Mucosa of descending colon (tissue), 3 donors: ENCODE data around the gene ADAM12. TPM values are rescaled to one million over a fixed set of nuclear protein-coding genes. Genes with fewer than 3 reads are reported as not detected.

Experiments
- ATAC-seq: fragments of 200-7000 bp; cut with Tn5 transposase; one replicate; pipeline ENCODE4 v1.9.1; 2020; ENCODE audit warnings: mild to moderate bottlenecking, moderate library complexity
- DNase-seq, 3 donors: peaks; one replicate each; pipeline ENCODE4 v3.0.0-alpha.2; 2020
- H3K36me3 ChIP-seq: fragments of 200-600 bp; one replicate; pipeline ENCODE4 v1.8.0; 2021; ENCODE audit warnings: low read depth, mild to moderate bottlenecking
- H3K4me1 ChIP-seq: fragments of 200-600 bp; one replicate; pipeline ENCODE4 v1.8.0; 2021; ENCODE audit warnings: low read depth, mild to moderate bottlenecking
- H3K4me3 ChIP-seq: fragments of 200-600 bp; one replicate; pipeline ENCODE4 v1.8.0; 2021; ENCODE audit warnings: mild to moderate bottlenecking
- H3K9me3 ChIP-seq: fragments of 200-600 bp; one replicate; pipeline ENCODE4 v1.8.0; 2021; ENCODE audit warnings: mild to moderate bottlenecking
- CTCF ChIP-seq: fragments of 200-600 bp; IDR thresholded peaks from one replicate; pipeline ENCODE4 v1.8.0; 2022; ENCODE audit warnings: antibody characterized with exemption, mild to moderate bottlenecking
- intact Hi-C, 2 donors: fragments of 100-400 bp; cut with DNase I in 1 of 2; cut with micrococcal nuclease in 1 of 2; formaldehyde crosslinking; loops; one replicate each; pipeline versions ENCODE4 v1.11.0 to v1.11.1; 2022; cut with DNase I, micrococcal nuclease
- total RNA-seq, 3 donors: library from RNA; stranded (reverse); fragmentation: NEBNext Ultra II Directional in 2 of 3; extraction: Animal tissue kit (Norgen Biotek cat#: 25700) in 2 of 3; gene quantifications; one replicate each; pipeline versions ENCODE4 v1.2.1 to v1.2.4, GENCODE V29; 2021 to 2023
- donor health status: DM: no; HTN: no; CAD: no; lungs with moderate emphysema.
- donor health status: DM: no; HTN: no; CAD: no.
- donor health status: DM: no; HTN: yes; CAD: no.

The ADAM12 gene
- total RNA-seq, 3 donors from 2014 or later: 0.20 to 0.89 (median 0.66) TPM

- TF ChIP-seq CTCF: no peak
- DNase-seq: no peak
- no peak for ATAC-seq
- intact Hi-C loops: no loop called here
- Histone ChIP-seq H3K9me3 (no peaks in the 10 kb centered on the region), H3K4me1 (no peaks in the 10 kb centered on the region), H3K4me3 (no peak overlapping the region), H3K36me3 (no peaks in the 10 kb centered on the region)
Measured at GRCh38 chr10:126171555-126171954, 216.7 kb downstream of the ADAM12 start.

- Histone ChIP-seq H3K9me3 (no peaks in the 10 kb centered on the region), H3K36me3 (no peaks in the 10 kb centered on the region), H3K4me3 (no peak overlapping the region), H3K4me1 (no peaks in the 10 kb centered on the region)
- ATAC-seq: no peak
- no peak for TF ChIP-seq CTCF
- no peak for DNase-seq
- intact Hi-C loops: no loop called here
Measured at GRCh38 chr10:126170776-126171175, 217.5 kb downstream of the ADAM12 start.

- ATAC-seq: no peak
- intact Hi-C loops: no loop called here
- DNase-seq: no peak
- no peaks in the 10 kb centered on the region for H3K4me1 ChIP-seq
- TF ChIP-seq CTCF: no peak
- no peak overlapping the region for H3K4me3 ChIP-seq
- no peaks in the 10 kb centered on the region for H3K9me3 ChIP-seq
- no peaks in the 10 kb centered on the region for H3K36me3 ChIP-seq
Measured at GRCh38 chr10:126170371-126170770, 217.9 kb downstream of the ADAM12 start.

- no peak overlapping the region for H3K4me3 ChIP-seq
- DNase-seq (no peak), ATAC-seq (no peak)
- H3K4me1 ChIP-seq: no peaks in the 10 kb centered on the region
- H3K36me3 ChIP-seq: no peaks in the 10 kb centered on the region
- H3K9me3 ChIP-seq: no peaks in the 10 kb centered on the region
- no peak for TF ChIP-seq CTCF
- intact Hi-C loops: no loop called here
Measured at GRCh38 chr10:126169899-126170298, 218.4 kb downstream of the ADAM12 start.

GRCh38 chr10:126166797-126167196 is 221.5 kb downstream of the ADAM12 start:
- H3K9me3 ChIP-seq: no peaks in the 10 kb centered on the region
- intact Hi-C loops: no loop called here
- no peaks in the 10 kb centered on the region for H3K4me1 ChIP-seq
- no peak for DNase-seq
- ATAC-seq: no peak
- H3K4me3 ChIP-seq: no peak overlapping the region
- H3K36me3 ChIP-seq: no peaks in the 10 kb centered on the region
- no peak for TF ChIP-seq CTCF

GRCh38 chr10:126165874-126166273 is 222.4 kb downstream of the ADAM12 start:
- Histone ChIP-seq H3K4me1 (no peaks in the 10 kb centered on the region), H3K9me3 (no peaks in the 10 kb centered on the region), H3K4me3 (no peak overlapping the region), H3K36me3 (no peaks in the 10 kb centered on the region)
- no peak for TF ChIP-seq CTCF
- intact Hi-C loops: no loop called here
- ATAC-seq (no peak), DNase-seq (no peak)
